ENCODE data around the gene AGAP3. TPM values are rescaled to one million over a fixed set of nuclear protein-coding genes. Genes with fewer than 3 reads are reported as not detected.

The AGAP3 gene
- total RNA-seq, 1 experiment from 2014 or later, result 126 TPM

GRCh38 chr7:151065516-151065915 lies 20.8 kb upstream of the AGAP3 start:
- no peak overlapping the region for H3K9ac ChIP-seq (ENCODE audit: low read length)
- H3K36me3 ChIP-seq (ENCODE audit: control insufficient read depth in 1 of 2, insufficient read depth in 2 of 2, low read length in 2 of 2), result peaks cover 39 to 45% of the 10 kb centered on the region in 2 experiments
- POLR2A ChIA-PET, result no interaction called here
- no peak for ATAC-seq
- no peak overlapping the region for H2AFZ ChIP-seq (ENCODE audit: low read depth, low read length, poor library complexity, severe bottlenecking)
- no peaks in the 10 kb centered on the region for H3K9me2 ChIP-seq (ENCODE audit: insufficient read depth)
- H3K9me3 ChIP-seq (ENCODE audit: control insufficient read depth in 1 of 2, insufficient read depth in 1 of 2, low read depth in 1 of 2, low read length in 2 of 2), result no peaks in the 10 kb centered on the region
- CTCF ChIA-PET, result no interaction called here
- TF ChIP-seq, protein P1, sequence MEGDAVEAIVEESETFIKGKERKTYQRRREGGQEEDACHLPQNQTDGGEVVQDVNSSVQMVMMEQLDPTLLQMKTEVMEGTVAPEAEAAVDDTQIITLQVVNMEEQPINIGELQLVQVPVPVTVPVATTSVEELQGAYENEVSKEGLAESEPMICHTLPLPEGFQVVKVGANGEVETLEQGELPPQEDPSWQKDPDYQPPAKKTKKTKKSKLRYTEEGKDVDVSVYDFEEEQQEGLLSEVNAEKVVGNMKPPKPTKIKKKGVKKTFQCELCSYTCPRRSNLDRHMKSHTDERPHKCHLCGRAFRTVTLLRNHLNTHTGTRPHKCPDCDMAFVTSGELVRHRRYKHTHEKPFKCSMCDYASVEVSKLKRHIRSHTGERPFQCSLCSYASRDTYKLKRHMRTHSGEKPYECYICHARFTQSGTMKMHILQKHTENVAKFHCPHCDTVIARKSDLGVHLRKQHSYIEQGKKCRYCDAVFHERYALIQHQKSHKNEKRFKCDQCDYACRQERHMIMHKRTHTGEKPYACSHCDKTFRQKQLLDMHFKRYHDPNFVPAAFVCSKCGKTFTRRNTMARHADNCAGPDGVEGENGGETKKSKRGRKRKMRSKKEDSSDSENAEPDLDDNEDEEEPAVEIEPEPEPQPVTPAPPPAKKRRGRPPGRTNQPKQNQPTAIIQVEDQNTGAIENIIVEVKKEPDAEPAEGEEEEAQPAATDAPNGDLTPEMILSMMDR (IDR thresholded peaks at IDR 0.05 in 2 of 3, conservative IDR thresholded peaks at IDR 0.05 in 1 of 3; ENCODE audit: borderline replicate concordance in 1 of 3, insufficient read depth in 1 of 3, low read depth in 2 of 3, low read length in 2 of 3), result no peak
- no peaks in the 10 kb centered on the region for H4K20me1 ChIP-seq (ENCODE audit: insufficient read depth)
- no peak for DNase-seq (ENCODE audit: low read depth, low spot score)
- no peak overlapping the region for H3K4me3 ChIP-seq (replicated peaks in 1 of 2; ENCODE audit: low read depth in 1 of 2, low read length in 2 of 2)
- BruUV-seq (replicated peaks), result no TSS peak
- H3K27me3 ChIP-seq (ENCODE audit: insufficient read depth, low read length), result no peaks in the 10 kb centered on the region
- no peak overlapping the region for H3K4me2 ChIP-seq (ENCODE audit: low read length)
- intact Hi-C loops (cut with micrococcal nuclease), result no loop called here
- H3K4me1 ChIP-seq (ENCODE audit: control insufficient read depth in 1 of 2, insufficient read depth in 2 of 2, low read length in 2 of 2), result peaks cover 15 to 30% of the 10 kb centered on the region in 2 experiments
- RAD21 ChIA-PET (ENCODE audit: low non-redundant PET in 1 of 2, low total read pairs in 2 of 2, uncharacterized antibody in 2 of 2, unreplicated experiment in 2 of 2), result no interaction called here
- no peak overlapping the region for H3K27ac ChIP-seq (ENCODE audit: low read depth, low read length)
- H3K79me2 ChIP-seq (ENCODE audit: insufficient read depth, low read length), result peaks cover 70% of the 10 kb centered on the region

DNA sequence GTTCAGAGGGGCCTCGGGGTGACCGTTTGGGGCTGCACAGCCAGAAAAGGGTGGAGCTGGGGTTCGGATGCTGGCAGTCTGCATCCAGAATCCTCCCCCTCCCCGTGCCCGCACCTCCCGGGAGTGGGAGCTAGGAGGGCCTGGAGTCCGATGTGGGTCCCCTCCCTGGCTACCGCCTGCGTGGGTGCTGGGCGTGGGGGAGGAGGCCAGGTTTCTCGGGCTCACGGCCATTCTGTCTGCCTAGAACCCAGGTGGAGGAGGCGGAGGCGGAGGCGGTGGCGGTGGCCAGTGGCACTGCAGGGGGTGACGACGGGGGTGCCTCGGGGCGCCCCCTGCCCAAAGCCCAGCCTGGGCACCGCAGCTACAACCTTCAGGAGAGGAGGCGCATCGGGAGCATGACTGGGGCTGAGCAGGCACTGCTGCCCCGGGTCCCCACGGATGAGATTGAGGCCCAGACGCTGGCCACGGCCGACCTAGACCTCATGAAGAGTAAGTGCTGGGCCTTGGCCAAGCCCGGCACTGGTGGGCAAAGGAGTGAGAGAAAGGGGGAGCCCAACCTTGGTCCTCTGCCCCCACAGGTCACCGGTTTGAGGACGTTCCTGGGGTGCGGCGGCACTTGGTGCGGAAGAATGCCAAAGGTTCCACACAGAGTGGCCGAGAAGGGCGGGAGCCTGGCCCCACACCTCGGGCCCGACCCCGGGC lies 19.9 kb upstream of the AGAP3 start:
- Histone ChIP-seq H4K20me1 (ENCODE audit: insufficient read depth) (no peaks in the 10 kb centered on the region), H3K4me3 (replicated peaks in 1 of 2; ENCODE audit: low read depth in 1 of 2, low read length in 2 of 2) (no peak overlapping the region)
- CTCF ChIA-PET, result no interaction called here
- no peak for TF ChIP-seq SIN3A (IDR thresholded peaks at IDR 0.05; ENCODE audit: low read depth)
- no peak for TF ChIP-seq YY1 (IDR thresholded peaks at IDR 0.05; ENCODE audit: extremely low read depth, insufficient replicate concordance, low read depth, low read length)
- no peak for TF ChIP-seq EGR1 (IDR thresholded peaks at IDR 0.05; ENCODE audit: low read depth)
- TF ChIP-seq ZFX (IDR thresholded peaks at IDR 0.05), result no peak
- TF ChIP-seq ZNF274 (IDR thresholded peaks at IDR 0.05; ENCODE audit: low read depth, low read length), result no peak
- TF ChIP-seq FOSL1 (IDR thresholded peaks at IDR 0.05; ENCODE audit: low read depth), result no peak
- TF ChIP-seq TCF7L2 (IDR thresholded peaks at IDR 0.05; ENCODE audit: borderline replicate concordance, extremely low read depth, insufficient read depth, insufficient read length), result no peak
- TF ChIP-seq, protein P2, sequence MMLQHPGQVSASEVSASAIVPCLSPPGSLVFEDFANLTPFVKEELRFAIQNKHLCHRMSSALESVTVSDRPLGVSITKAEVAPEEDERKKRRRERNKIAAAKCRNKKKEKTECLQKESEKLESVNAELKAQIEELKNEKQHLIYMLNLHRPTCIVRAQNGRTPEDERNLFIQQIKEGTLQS (IDR thresholded peaks at IDR 0.05), result no peak
- TF ChIP-seq SRF (IDR thresholded peaks at IDR 0.05; ENCODE audit: low read depth), result no peak
- TF ChIP-seq REST (IDR thresholded peaks at IDR 0.05; ENCODE audit: low read depth), result no peak
- TF ChIP-seq EZH2 (IDR thresholded peaks at IDR 0.05), result no peak
- no peak for TF ChIP-seq JUND (IDR thresholded peaks at IDR 0.05)
- no peak for TF ChIP-seq ELF1 (IDR thresholded peaks at IDR 0.05; ENCODE audit: borderline replicate concordance, low read depth)
- TF ChIP-seq RAD21 (IDR thresholded peaks at IDR 0.05; ENCODE audit: low read depth), result no peak
- no peak for TF ChIP-seq CEBPB (IDR thresholded peaks at IDR 0.05; ENCODE audit: low read depth)

More for the DNA sequence above, 19.9 kb upstream of the AGAP3 start:
- Histone ChIP-seq H3K9me2 (ENCODE audit: insufficient read depth) (no peaks in the 10 kb centered on the region), H3K79me2 (ENCODE audit: insufficient read depth, low read length) (peaks cover 61% of the 10 kb centered on the region), H3K9me3 (ENCODE audit: control insufficient read depth in 1 of 2, insufficient read depth in 1 of 2, low read depth in 1 of 2, low read length in 2 of 2) (no peaks in the 10 kb centered on the region), H3K27ac (ENCODE audit: low read depth, low read length) (no peak overlapping the region), H2AFZ (ENCODE audit: low read depth, low read length, poor library complexity, severe bottlenecking) (no peak overlapping the region), H3K9ac (ENCODE audit: low read length) (no peak overlapping the region), H3K36me3 (ENCODE audit: control insufficient read depth in 1 of 2, insufficient read depth in 2 of 2, low read length in 2 of 2) (peaks cover 42 to 52% of the 10 kb centered on the region in 2 experiments), H3K4me2 (ENCODE audit: low read length) (no peak overlapping the region), H3K27me3 (ENCODE audit: insufficient read depth, low read length) (no peaks in the 10 kb centered on the region), H3K4me1 (ENCODE audit: control insufficient read depth in 1 of 2, insufficient read depth in 2 of 2, low read length in 2 of 2) (peaks cover 11 to 21% of the 10 kb centered on the region in 2 experiments)
- DNase-seq (ENCODE audit: low read depth, low spot score) (no peak), ATAC-seq (no peak)
- POLR2A ChIA-PET, result no interaction called here
- BruUV-seq (replicated peaks), result no TSS peak
- intact Hi-C loops (cut with micrococcal nuclease), result no loop called here
- RAD21 ChIA-PET (ENCODE audit: low non-redundant PET in 1 of 2, low total read pairs in 2 of 2, uncharacterized antibody in 2 of 2, unreplicated experiment in 2 of 2), result no interaction called here
